HepG2 (cell line): ENCODE measurements around the gene COX10. TPM values are rescaled to one million over a fixed set of nuclear protein-coding genes. Genes with fewer than 3 reads are reported as not detected.

Source experiments
- ATAC-seq: fragments of 200-7000 bp; cut with Tn5 transposase; 3 replicates; pipeline ENCODE4 v1.9.1; 2020; ENCODE audit warnings: mild to moderate bottlenecking, moderate library complexity
- BruUV-seq: library from RNA; stranded (reverse); fragments of 400-500 nt; replicated peaks from 2 replicates; lab custom pipeline; 2021; lab: Mats Ljungman, UMichigan
- CTCF ChIA-PET: fragments of 300-600 bp; formaldehyde crosslinking; extraction: SDS; loops from one replicate; lab custom pipeline; 2021; ENCODE audit warnings: low total read pairs, inconsistent platforms, low intra/inter-chr PET ratio; lab: Yijun Ruan, JAX
- POLR2A ChIA-PET: fragments of 350-600 bp; sonication (Branson Sonifier 250); formaldehyde crosslinking; loops from one replicate; lab custom pipeline; 2020; ENCODE audit warnings: antibody characterized with exemption, inconsistent platforms; lab: Yijun Ruan, JAX
- DNase-seq: peaks from one replicate; pipeline ENCODE4 v3.0.0-alpha.2; 2015; ENCODE audit warnings: low spot score
- FAIRE-seq: peaks from 3 replicates; lab custom pipeline; 2011; peaks lifted over from hg19 to GRCh38; lab: Jason Lieb, UNC
- H2AFZ ChIP-seq: one replicate; pipeline ENCODE4 v1.6.1; 2011; ENCODE audit warnings: low read length, inconsistent platforms
- H3K27ac ChIP-seq: fragments of 300-600 bp; 3 replicates; pipeline ENCODE4 v1.8.0; 2011; ENCODE audit warnings: mixed run types, mild to moderate bottlenecking, mixed read lengths, low read length, inconsistent platforms; ENCODE audit not compliant: insufficient read depth; ENCODE audit errors: extremely low read length
- H3K27me3 ChIP-seq, 2 experiments: fragments of 200-600 bp in 1 of 2; 2 replicates in 1 of 2; 3 replicates in 1 of 2; pipeline versions ENCODE4 v1.6.0 to v1.8.0; 2011; ENCODE audit warnings: low read length in 2 of 2, mild to moderate bottlenecking in 2 of 2, moderate library complexity in 2 of 2, inconsistent platforms in 1 of 2; ENCODE audit not compliant: insufficient read depth in 2 of 2, control insufficient read depth in 1 of 2
- H3K36me3 ChIP-seq, 2 experiments: fragments of 200-600 bp in 1 of 2; replicated peaks in 1 of 2; 2 replicates in 1 of 2; 3 replicates in 1 of 2; pipeline versions ENCODE4 v1.5.1 to v1.8.0; 2011; ENCODE audit warnings: low read length in 2 of 2, inconsistent platforms in 1 of 2; ENCODE audit not compliant: insufficient read depth in 2 of 2, control insufficient read depth in 1 of 2
- H3K4me1 ChIP-seq: 2 replicates; pipeline ENCODE4 v1.5.1; 2012; ENCODE audit warnings: low read length, inconsistent platforms; ENCODE audit not compliant: insufficient read depth
- H3K4me2 ChIP-seq: 2 replicates; pipeline ENCODE4 v1.6.0; 2011; ENCODE audit warnings: low read depth, low read length, inconsistent platforms
- H3K4me3 ChIP-seq, 3 experiments: fragments of 200-600 bp in 1 of 3; sonication (generic), shearing (Covaris generic) in 1 of 3; replicated peaks in 1 of 3; 2 replicates each; pipeline ENCODE4 v1.5.1; 2011 to 2016; ENCODE audit warnings: low read length in 3 of 3, inconsistent platforms in 2 of 3, low read depth in 2 of 3, mild to moderate bottlenecking in 2 of 3, control low read depth in 1 of 3, mixed read lengths in 1 of 3; ENCODE audit not compliant: insufficient read depth in 1 of 3
- H3K79me2 ChIP-seq: one replicate; pipeline ENCODE4 v1.6.1; 2011; ENCODE audit warnings: low read length, inconsistent platforms; ENCODE audit not compliant: insufficient read depth
- H3K9ac ChIP-seq: 2 replicates; pipeline ENCODE4 v1.6.0; 2011; ENCODE audit warnings: mild to moderate bottlenecking, low read depth, low read length, inconsistent platforms; ENCODE audit not compliant: insufficient read depth
- H3K9me3 ChIP-seq: 2 replicates; pipeline ENCODE4 v1.5.1; 2012; ENCODE audit warnings: mild to moderate bottlenecking, low read length
- H4K20me1 ChIP-seq: 2 replicates; pipeline ENCODE4 v1.6.0; 2011; ENCODE audit warnings: inconsistent platforms, mild to moderate bottlenecking, low read length, moderate library complexity; ENCODE audit not compliant: insufficient read depth
- CSRNP1 ChIP-seq: sonication (generic); formaldehyde crosslinking; IDR thresholded peaks from 2 replicates; pipeline ENCODE4 v1.8.1; 2023; ENCODE audit warnings: mild to moderate bottlenecking, missing genetic modification reagents
- DNMT1 ChIP-seq: sonication (generic); formaldehyde crosslinking; IDR thresholded peaks from 2 replicates; pipeline ENCODE4 v1.5.1; 2020; ENCODE audit warnings: mild to moderate bottlenecking, missing genetic modification reagents
- MAZ ChIP-seq, 2 experiments: sonication (generic) in 1 of 2; formaldehyde crosslinking in 1 of 2; IDR thresholded peaks; 2 replicates each; pipeline versions ENCODE4 v1.5.0 to v1.6.1; 2012 to 2020; ENCODE audit warnings: low read depth in 2 of 2, mild to moderate bottlenecking in 2 of 2, borderline replicate concordance in 1 of 2, improper control_type of control experiment in 1 of 2, low read length in 1 of 2, missing genetic modification reagents in 1 of 2, moderate library complexity in 1 of 2
- NBN ChIP-seq: fragments of 450-650 bp; conservative IDR thresholded peaks from 2 replicates; pipeline ENCODE4 v1.6.1; 2017
- PHF21A ChIP-seq: sonication (generic); formaldehyde crosslinking; IDR thresholded peaks from 2 replicates; pipeline ENCODE4 v1.5.0; 2020; ENCODE audit warnings: mild to moderate bottlenecking, missing genetic modification reagents
- REXO4 ChIP-seq: sonication (generic); formaldehyde crosslinking; IDR thresholded peaks from 2 replicates; pipeline ENCODE4 v1.8.0; 2022; ENCODE audit warnings: missing genetic modification reagents, mild to moderate bottlenecking, borderline replicate concordance
- TERF1 ChIP-seq: sonication (generic); formaldehyde crosslinking; IDR thresholded peaks from 2 replicates; pipeline ENCODE4 v1.8.0; 2022; ENCODE audit warnings: mild to moderate bottlenecking, missing genetic modification reagents, moderate library complexity
- ZBTB14 ChIP-seq: sonication (generic); formaldehyde crosslinking; IDR thresholded peaks from 2 replicates; pipeline ENCODE4 v1.4.0; 2020; ENCODE audit warnings: missing genetic modification reagents
- ZNF12 ChIP-seq: sonication (generic); formaldehyde crosslinking; IDR thresholded peaks from 2 replicates; pipeline ENCODE4 v1.5.0; 2020; ENCODE audit warnings: missing genetic modification reagents
- ZNF20 ChIP-seq: sonication (generic); formaldehyde crosslinking; IDR thresholded peaks from 2 replicates; pipeline ENCODE4 v1.4.0; 2020; ENCODE audit warnings: mild to moderate bottlenecking, moderate library complexity, missing genetic modification reagents
- ZNF362 ChIP-seq: sonication (generic); formaldehyde crosslinking; IDR thresholded peaks from 2 replicates; pipeline ENCODE4 v1.4.0; 2020; ENCODE audit warnings: missing genetic modification reagents, mild to moderate bottlenecking, borderline replicate concordance
- ZNF556 ChIP-seq: sonication (generic); formaldehyde crosslinking; IDR thresholded peaks from 2 replicates; pipeline ENCODE4 v1.4.0; 2020; ENCODE audit warnings: mild to moderate bottlenecking, missing genetic modification reagents, borderline replicate concordance
- ZNF670 ChIP-seq: sonication (generic); formaldehyde crosslinking; IDR thresholded peaks from 2 replicates; pipeline ENCODE4 v1.8.0; 2022; ENCODE audit warnings: mild to moderate bottlenecking, missing genetic modification reagents, borderline replicate concordance
- ZNF720 ChIP-seq: sonication (generic); formaldehyde crosslinking; IDR thresholded peaks from 2 replicates; pipeline ENCODE4 v1.4.0; 2020; ENCODE audit warnings: missing genetic modification reagents
- WGBS: methylation state at CpG from one replicate; pipeline ENCODE4 v1.1.6; 2017; ENCODE audit warnings: low lambda C conversion rate; 5-methylcytosine and 5-hydroxymethylcytosine counted together
- in situ Hi-C: cut with HindIII; loops from 2 replicates; pipeline ENCODE4 v1.10.0; 2017; ENCODE audit warnings: low pct_unique_long_range_greater_than_20kb; ENCODE audit not compliant: extremely low pct_ligation_motif_present
- intact Hi-C: fragments of 100-400 bp; cut with micrococcal nuclease; formaldehyde crosslinking; loops from one replicate; pipeline ENCODE4 v1.10.0; 2022; ENCODE audit not compliant: unreplicated experiment
- polyA plus RNA-seq, 8 experiments: library from polyadenylated mRNA; depleted of rRNA in 3 of 8; stranded (reverse) in 7 of 8; unstranded in 1 of 8; fragments of >200 nt; fragmentation: Illumina TruSeq in 4 of 8; extraction: Trizol in 4 of 8; gene quantifications; 2 replicates each; pipeline versions ENCODE4 v1.2.1 to v1.2.3, GENCODE V29; 2011 to 2016; ENCODE audit warnings: low read depth in 4 of 8, missing spikeins in 1 of 8, mixed read lengths in 1 of 8; ENCODE audit not compliant: insufficient read depth in 1 of 8
- total RNA-seq, 5 experiments: library from RNA; depleted of rRNA; stranded (reverse); fragments of >200 nt; fragmentation: Illumina TruSeq; extraction: Trizol; gene quantifications; 2 replicates each; pipeline ENCODE4 v1.2.3, GENCODE V29; 2016; ENCODE audit warnings: low read depth in 1 of 5

The COX10 gene
- total and polyA plus RNA-seq, 2 of the 13 experiments (the other 11 are each of a cell fraction or from before 2014, with no cell fraction given) = 13.9 to 20.1 TPM

- Histone ChIP-seq H3K27me3 (no peaks in the 10 kb centered on the region), H4K20me1 (no peaks in the 10 kb centered on the region), H3K4me2 (no peak overlapping the region), H3K4me3 (no peak overlapping the region)
- FAIRE-seq = no peak
- TF ChIP-seq ZNF556 (CRISPR knock-in tag) (no peak), DNMT1 (CRISPR knock-in tag) (no peak), ZNF720 (CRISPR knock-in tag) (no peak), ZNF670 (CRISPR knock-in tag) (no peak), TERF1 (no peak), PHF21A (CRISPR knock-in tag) (no peak)
- TF ChIP-seq, all 625 proteins: peak for 0
- H2AFZ ChIP-seq = no peak overlapping the region
- no peak for DNase-seq
- H3K4me1 ChIP-seq = no peaks in the 10 kb centered on the region
- H3K27ac ChIP-seq = no peak overlapping the region
- H3K79me2 ChIP-seq = no peaks in the 10 kb centered on the region
- no TSS peak for BruUV-seq
- ChIA-PET CTCF (no interaction called here), POLR2A (no interaction called here)
- no peak overlapping the region for H3K9ac ChIP-seq
- WGBS = 90% methylated on average over 2 of the region's 2 CpGs
- no peak for ATAC-seq
- H3K36me3 ChIP-seq = peaks cover 4 to 23% of the 10 kb centered on the region in 2 experiments; a peak in 4 of 5 replicates
- in situ Hi-C loops (no loop called here), intact Hi-C loops (no loop called here)
- no peaks in the 10 kb centered on the region for H3K9me3 ChIP-seq
Observed at GRCh38 chr17:14197057-14197456, 127.8 kb downstream of the COX10 start.

GRCh38 chr17:14197586-14197985 is 128.3 kb downstream of the COX10 start:
- no peak overlapping the region for H3K27ac ChIP-seq
- no peak for DNase-seq
- no peaks in the 10 kb centered on the region for H3K9me3 ChIP-seq
- no peaks in the 10 kb centered on the region for H3K27me3 ChIP-seq
- WGBS = 94% methylated on average over 4 of the region's 4 CpGs
- BruUV-seq = no TSS peak
- ATAC-seq = no peak
- no peak overlapping the region for H2AFZ ChIP-seq
- ChIA-PET POLR2A (no interaction called here), CTCF (no interaction called here)
- H3K36me3 ChIP-seq = peaks cover 4 to 23% of the 10 kb centered on the region in 2 experiments; a peak in 4 of 5 replicates
- H3K4me2 ChIP-seq = no peak overlapping the region
- no peak for FAIRE-seq
- H3K79me2 ChIP-seq = no peaks in the 10 kb centered on the region
- no peaks in the 10 kb centered on the region for H3K4me1 ChIP-seq
- no peaks in the 10 kb centered on the region for H4K20me1 ChIP-seq
- intact Hi-C loops (no loop called here), in situ Hi-C loops (no loop called here)
- H3K4me3 ChIP-seq = no peak overlapping the region
- no peak overlapping the region for H3K9ac ChIP-seq
- no peak for TF ChIP-seq CSRNP1 (CRISPR knock-in tag)
- no peak for TF ChIP-seq REXO4 (CRISPR knock-in tag)
- no peak for TF ChIP-seq ZBTB14 (CRISPR knock-in tag)
- TF ChIP-seq NBN = no peak
- no peak for TF ChIP-seq MAZ (IDR thresholded peaks at IDR 0.05; ENCODE audit: borderline replicate concordance, low read depth, low read length)
- TF ChIP-seq MAZ (CRISPR knock-in tag; IDR thresholded peaks at IDR 0.05; ENCODE audit: low read depth) = no peak
- TF ChIP-seq ZNF12 = no peak
- TF ChIP-seq ZNF20 (CRISPR knock-in tag) = no peak
- no peak for TF ChIP-seq ZNF362 (CRISPR knock-in tag)
